Fibroblast of lung (primary cell): ENCODE data around the gene WIPI1. TPM values are rescaled to one million over a fixed set of nuclear protein-coding genes. Genes with fewer than 3 reads are reported as not detected.
"Not testable (repeated sequence)": the region's sequence is repeated elsewhere in the genome, so short reads cannot be mapped to it uniquely, and the experiment has no call there.

ENCODE experiments used
- DNase-seq, 2 donors: peaks; one replicate each; pipeline versions ENCODE4 v3.0.0 to v3.0.0-alpha.2; 2010; ENCODE audit warnings: low read depth in 2 of 2
- H2AFZ ChIP-seq: 2 replicates; pipeline ENCODE4 v1.5.1; 2012; ENCODE audit warnings: low read length, control low read depth, inconsistent platforms
- H3K27ac ChIP-seq: 2 replicates; pipeline ENCODE4 v1.5.1; 2011; ENCODE audit warnings: low read length, control low read depth; ENCODE audit not compliant: insufficient read depth
- H3K27me3 ChIP-seq: 2 replicates; pipeline ENCODE4 v1.5.1; 2011; ENCODE audit warnings: mild to moderate bottlenecking, low read length; ENCODE audit not compliant: control insufficient read depth, insufficient read depth
- H3K36me3 ChIP-seq: 2 replicates; pipeline ENCODE4 v1.5.1; 2011; ENCODE audit warnings: low read length; ENCODE audit not compliant: control insufficient read depth, insufficient read depth
- H3K4me1 ChIP-seq: 2 replicates; pipeline ENCODE4 v1.5.1; 2011; ENCODE audit warnings: low read length; ENCODE audit not compliant: control insufficient read depth, insufficient read depth; ENCODE audit errors: extremely low read depth
- H3K4me2 ChIP-seq: 2 replicates; pipeline ENCODE4 v1.5.1; 2011; ENCODE audit warnings: low read length, control low read depth; ENCODE audit not compliant: insufficient read depth; ENCODE audit errors: extremely low read depth
- H3K4me3 ChIP-seq, 4 experiments: fragments of 200-600 bp in 1 of 4; sonication (generic) in 1 of 4; replicated peaks in 1 of 4; 2 replicates each; pipeline ENCODE4 v1.5.1; 2011 to 2016; ENCODE audit warnings: low read length in 4 of 4, low read depth in 3 of 4, mild to moderate bottlenecking in 3 of 4, control low read depth in 2 of 4, inconsistent platforms in 1 of 4, mixed read lengths in 1 of 4; ENCODE audit not compliant: insufficient read depth in 1 of 4; ENCODE audit errors: control extremely low read depth in 1 of 4
- H3K79me2 ChIP-seq: 2 replicates; pipeline ENCODE4 v1.5.1; 2012; ENCODE audit warnings: mild to moderate bottlenecking, low read length, inconsistent platforms; ENCODE audit not compliant: control insufficient read depth, insufficient read depth
- H3K9ac ChIP-seq: 2 replicates; pipeline ENCODE4 v1.5.1; 2011; ENCODE audit warnings: mild to moderate bottlenecking, low read length, control low read depth; ENCODE audit not compliant: insufficient read depth
- H3K9me3 ChIP-seq: 2 replicates; pipeline ENCODE4 v1.5.1; 2012; ENCODE audit warnings: low read depth, low read length; ENCODE audit not compliant: control insufficient read depth, insufficient read depth
- H4K20me1 ChIP-seq: 2 replicates; pipeline ENCODE4 v1.5.1; 2011; ENCODE audit warnings: low read length; ENCODE audit not compliant: control insufficient read depth, insufficient read depth; ENCODE audit errors: extremely low read depth
- EZH2 ChIP-seq: IDR thresholded peaks from 2 replicates; pipeline ENCODE4 v1.5.1; 2012; ENCODE audit warnings: low read length, control low read depth, mild to moderate bottlenecking; ENCODE audit errors: missing control alignments
- polyA plus RNA-seq, 2 donors: library from polyadenylated mRNA; depleted of rRNA in 1 of 2; stranded (reverse) in 1 of 2; unstranded in 1 of 2; fragments of >200 nt; gene quantifications; 2 replicates each; pipeline ENCODE4 v1.2.1, GENCODE V29; 2011 to 2012; ENCODE audit warnings: missing spikeins in 1 of 2
- total RNA-seq: library from RNA; depleted of rRNA; stranded (reverse); fragments of >200 nt; gene quantifications from 2 replicates; pipeline ENCODE4 v1.2.1, GENCODE V29; 2014
- TF ChIP-seq, protein P1 (sequence below), 2 donors: IDR thresholded peaks in 1 of 2; conservative IDR thresholded peaks in 1 of 2; 1 replicate in 1 of 2; 2 replicates in 1 of 2; pipeline ENCODE4 v1.5.1; 2011 to 2012; ENCODE audit warnings: low read length in 2 of 2, control low read depth in 1 of 2, inconsistent platforms in 1 of 2, low read depth in 1 of 2, mild to moderate bottlenecking in 1 of 2

Gene WIPI1
- total and polyA plus RNA-seq, 2 donors (not counting 1 experiment from before 2014, with no cell fraction given), result 158 to 251 TPM

DNA sequence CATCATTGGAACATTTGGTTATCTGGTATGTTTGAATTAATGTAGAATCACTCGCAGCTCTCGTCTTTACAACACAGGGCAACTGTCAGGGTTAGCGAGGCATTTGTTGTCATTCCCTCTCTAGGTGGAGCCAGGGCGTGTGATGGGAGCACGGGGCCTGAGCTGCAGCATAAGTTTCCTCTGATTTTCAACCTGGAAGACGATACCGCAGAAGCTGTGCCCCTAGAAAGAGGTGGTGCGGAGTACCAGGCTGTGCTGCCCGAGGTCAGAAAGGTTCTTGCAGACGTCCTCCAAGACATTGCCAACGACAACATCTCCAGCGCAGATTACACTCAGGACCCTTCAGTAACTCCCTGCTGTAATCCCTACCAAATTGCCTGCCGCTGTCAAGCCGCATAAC is 37.2 kb downstream of the WIPI1 start:
- H3K4me1 ChIP-seq, result no peaks in the 10 kb centered on the region
- no peak overlapping the region for H2AFZ ChIP-seq
- H3K4me2 ChIP-seq, result no peak overlapping the region
- H3K36me3 ChIP-seq, result peaks cover 11% of the 10 kb centered on the region
- DNase-seq, result no peak
- H3K27ac ChIP-seq, result no peak overlapping the region
- no peak for TF ChIP-seq EZH2
- TF ChIP-seq, protein P1, sequence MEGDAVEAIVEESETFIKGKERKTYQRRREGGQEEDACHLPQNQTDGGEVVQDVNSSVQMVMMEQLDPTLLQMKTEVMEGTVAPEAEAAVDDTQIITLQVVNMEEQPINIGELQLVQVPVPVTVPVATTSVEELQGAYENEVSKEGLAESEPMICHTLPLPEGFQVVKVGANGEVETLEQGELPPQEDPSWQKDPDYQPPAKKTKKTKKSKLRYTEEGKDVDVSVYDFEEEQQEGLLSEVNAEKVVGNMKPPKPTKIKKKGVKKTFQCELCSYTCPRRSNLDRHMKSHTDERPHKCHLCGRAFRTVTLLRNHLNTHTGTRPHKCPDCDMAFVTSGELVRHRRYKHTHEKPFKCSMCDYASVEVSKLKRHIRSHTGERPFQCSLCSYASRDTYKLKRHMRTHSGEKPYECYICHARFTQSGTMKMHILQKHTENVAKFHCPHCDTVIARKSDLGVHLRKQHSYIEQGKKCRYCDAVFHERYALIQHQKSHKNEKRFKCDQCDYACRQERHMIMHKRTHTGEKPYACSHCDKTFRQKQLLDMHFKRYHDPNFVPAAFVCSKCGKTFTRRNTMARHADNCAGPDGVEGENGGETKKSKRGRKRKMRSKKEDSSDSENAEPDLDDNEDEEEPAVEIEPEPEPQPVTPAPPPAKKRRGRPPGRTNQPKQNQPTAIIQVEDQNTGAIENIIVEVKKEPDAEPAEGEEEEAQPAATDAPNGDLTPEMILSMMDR (conservative IDR thresholded peaks at IDR 0.05 in 1 of 2, IDR thresholded peaks at IDR 0.05 in 1 of 2; ENCODE audit: low read depth in 1 of 2, low read length in 2 of 2), result no peak
- no peaks in the 10 kb centered on the region for H3K79me2 ChIP-seq
- no peaks in the 10 kb centered on the region for H3K27me3 ChIP-seq
- no peak overlapping the region for H3K4me3 ChIP-seq
- H3K9ac ChIP-seq, result no peak overlapping the region
- no peaks in the 10 kb centered on the region for H4K20me1 ChIP-seq
- no peaks in the 10 kb centered on the region for H3K9me3 ChIP-seq

DNA sequence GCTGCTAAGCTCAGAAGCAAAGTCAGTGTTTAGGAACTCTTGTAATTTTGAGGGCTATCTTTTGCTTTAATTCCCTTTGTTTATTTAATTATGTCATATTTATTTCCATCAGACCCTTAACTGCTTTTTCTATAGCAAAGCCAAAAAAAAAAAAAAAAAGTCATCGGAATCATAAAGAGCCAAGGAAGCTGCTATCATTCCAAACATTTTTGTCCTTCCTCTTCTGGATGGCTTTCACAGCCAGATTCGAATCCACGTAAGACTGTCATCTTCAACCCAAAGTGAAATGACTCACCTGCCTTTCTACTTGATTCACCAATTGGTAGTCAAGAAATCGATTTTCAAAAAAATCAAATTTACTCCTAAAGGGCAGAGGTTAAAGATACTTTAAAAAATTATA is 38.4 kb downstream of the WIPI1 start:
- no peaks in the 10 kb centered on the region for H3K9me3 ChIP-seq
- H2AFZ ChIP-seq, result no peak overlapping the region
- no peak overlapping the region for H3K4me2 ChIP-seq
- H3K4me3 ChIP-seq, result no peak overlapping the region
- no peak overlapping the region for H3K9ac ChIP-seq
- DNase-seq, result peak in 1 of 2 donors; percentile 32
- no peak overlapping the region for H3K27ac ChIP-seq
- H3K4me1 ChIP-seq, result no peaks in the 10 kb centered on the region
- H3K36me3 ChIP-seq, result peaks cover 9% of the 10 kb centered on the region
- TF ChIP-seq, protein P1 (conservative IDR thresholded peaks at IDR 0.05 in 1 of 2, IDR thresholded peaks at IDR 0.05 in 1 of 2; ENCODE audit: low read depth in 1 of 2, low read length in 2 of 2), result no peak
- TF ChIP-seq EZH2, result no peak
- no peaks in the 10 kb centered on the region for H4K20me1 ChIP-seq
- no peaks in the 10 kb centered on the region for H3K27me3 ChIP-seq
- no peaks in the 10 kb centered on the region for H3K79me2 ChIP-seq

DNA sequence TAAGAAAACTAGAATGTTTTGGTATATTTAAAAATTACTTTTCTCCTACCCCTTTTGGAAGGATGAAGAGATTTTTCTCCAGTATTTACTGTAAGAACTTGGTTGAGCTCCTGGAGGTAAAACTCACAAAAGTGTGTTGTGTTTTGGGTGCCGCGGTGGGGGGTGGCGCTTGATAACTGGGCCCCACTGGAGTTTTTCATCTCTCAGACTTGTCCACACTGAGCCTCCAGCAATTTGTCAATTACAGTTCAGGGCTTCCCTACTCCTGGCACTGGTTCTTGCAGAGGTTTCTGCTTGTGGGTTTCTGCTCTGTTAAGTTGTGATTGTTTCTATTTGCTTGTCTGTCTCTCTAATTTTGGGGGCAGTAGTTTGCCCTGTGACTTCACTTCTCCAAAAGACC is 40.0 kb downstream of the WIPI1 start:
- no peaks in the 10 kb centered on the region for H3K79me2 ChIP-seq
- H2AFZ ChIP-seq, result no peak overlapping the region
- TF ChIP-seq, protein P1 (conservative IDR thresholded peaks at IDR 0.05 in 1 of 2, IDR thresholded peaks at IDR 0.05 in 1 of 2; ENCODE audit: low read depth in 1 of 2, low read length in 2 of 2), result no peak
- TF ChIP-seq EZH2, result no peak
- no peak for DNase-seq
- H3K27me3 ChIP-seq, result no peaks in the 10 kb centered on the region
- no peak overlapping the region for H3K4me2 ChIP-seq
- no peak overlapping the region for H3K4me3 ChIP-seq
- no peaks in the 10 kb centered on the region for H3K4me1 ChIP-seq
- H4K20me1 ChIP-seq, result no peaks in the 10 kb centered on the region
- H3K9me3 ChIP-seq, result no peaks in the 10 kb centered on the region
- H3K36me3 ChIP-seq, result peaks cover 9% of the 10 kb centered on the region
- no peak overlapping the region for H3K27ac ChIP-seq
- no peak overlapping the region for H3K9ac ChIP-seq

DNA sequence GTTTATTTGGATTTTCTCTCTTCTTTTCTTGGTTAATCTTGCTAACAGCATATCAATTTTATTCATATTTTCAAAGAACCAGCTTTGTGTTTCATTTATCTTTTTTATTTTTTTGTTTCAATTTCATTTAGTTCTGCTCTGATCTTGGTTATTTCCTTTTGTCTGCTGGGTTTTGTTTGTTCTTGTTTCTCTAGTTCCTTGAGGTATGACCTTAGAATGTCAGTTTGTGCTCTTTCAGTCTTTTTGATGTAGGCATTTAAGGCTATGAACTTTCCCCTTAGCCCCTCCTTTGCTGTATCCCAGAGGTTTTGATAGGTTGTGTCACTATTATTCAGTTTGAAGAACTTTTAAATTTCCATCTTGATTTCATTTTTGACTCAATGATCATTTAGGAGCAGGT is 42.4 kb downstream of the WIPI1 start:
- H3K4me3 ChIP-seq, DNase-seq, H3K9me3 ChIP-seq, H4K20me1 ChIP-seq, H3K36me3 ChIP-seq, H3K9ac ChIP-seq, H3K27me3 ChIP-seq, H3K79me2 ChIP-seq, H3K4me1 ChIP-seq, H2AFZ ChIP-seq, H3K27ac ChIP-seq, H3K4me2 ChIP-seq: not testable (repeated sequence)
